B cell (primary cell): ENCODE data around the gene SMOC1. TPM values are rescaled to one million over a fixed set of nuclear protein-coding genes. Genes with fewer than 3 reads are reported as not detected.

Experiments used
- ATAC-seq: fragments of 200-7000 bp; cut with Tn5 transposase; one replicate; pipeline ENCODE4 v1.10.0; 2021; ENCODE audit warnings: low read depth, mild to moderate bottlenecking, moderate number of reproducible peaks, moderate library complexity
- CTCF ChIA-PET: fragments of 350-600 bp; sonication (Branson Sonifier 250); formaldehyde crosslinking; loops from one replicate; lab custom pipeline; 2021; ENCODE audit warnings: antibody characterized with exemption, inconsistent platforms; lab: Charles Lee
- POLR2A ChIA-PET: fragments of 350-600 bp; sonication (Branson Sonifier 250); formaldehyde crosslinking; loops from one replicate; lab custom pipeline; 2021; ENCODE audit warnings: antibody characterized with exemption; lab: Charles Lee
- DNase-seq: peaks from one replicate; pipeline ENCODE4 v3.0.0; 2013
- H2AFZ ChIP-seq: 2 replicates; pipeline ENCODE4 v1.6.1; 2012; ENCODE audit warnings: mild to moderate bottlenecking, low read depth, low read length; ENCODE audit not compliant: insufficient read depth, poor library complexity, severe bottlenecking
- H3K27ac ChIP-seq, 2 donors: 1 replicate in 1 of 2; 2 replicates in 1 of 2; pipeline ENCODE4 v1.5.1; 2012 to 2013; ENCODE audit warnings: low read length in 2 of 2, mild to moderate bottlenecking in 2 of 2, moderate library complexity in 1 of 2
- H3K27me3 ChIP-seq, 4 experiments: fragments of 200-600 bp in 1 of 4; sonication (generic) in 1 of 4; replicated peaks in 1 of 4; 1 replicate in 2 of 4; 2 replicates in 2 of 4; pipeline versions ENCODE4 v1.6.1 to v1.7.0; 2013 to 2016; ENCODE audit warnings: low read length in 3 of 4, mild to moderate bottlenecking in 2 of 4, mixed read lengths in 1 of 4, moderate library complexity in 1 of 4; ENCODE audit not compliant: insufficient read depth in 4 of 4, control insufficient read depth in 3 of 4; ENCODE audit errors: control extremely low read depth in 1 of 4
- H3K36me3 ChIP-seq, 2 experiments: replicated peaks in 1 of 2; 1 replicate in 1 of 2; 2 replicates in 1 of 2; pipeline versions ENCODE4 v1.6.1 to v1.7.1; 2013; ENCODE audit warnings: low read length in 1 of 2; ENCODE audit not compliant: insufficient read depth in 2 of 2, control insufficient read depth in 1 of 2; ENCODE audit errors: control extremely low read depth in 1 of 2, extremely low read depth in 1 of 2
- H3K4me1 ChIP-seq, 2 donors: fragments of 200-600 bp in 1 of 2; sonication (generic) in 1 of 2; 1 replicate in 1 of 2; 2 replicates in 1 of 2; pipeline versions ENCODE4 v1.5.1 to v1.6.1; 2013 to 2017; ENCODE audit warnings: low read length in 2 of 2; ENCODE audit not compliant: control insufficient read depth in 2 of 2, insufficient read depth in 2 of 2
- H3K4me2 ChIP-seq: replicated peaks from 2 replicates; pipeline ENCODE3; 2012; ENCODE audit warnings: mild to moderate bottlenecking, low read depth, low read length; ENCODE audit not compliant: poor library complexity, severe bottlenecking
- H3K4me3 ChIP-seq, 5 experiments: fragments of 200-600 bp in 1 of 5; sonication (generic) in 1 of 5; 1 replicate in 3 of 5; 2 replicates in 2 of 5; pipeline versions ENCODE4 v1.5.1 to v1.7.0; 2011 to 2016; ENCODE audit warnings: low read length in 4 of 5, mild to moderate bottlenecking in 4 of 5, low read depth in 2 of 5, control low read depth in 1 of 5, moderate library complexity in 1 of 5; ENCODE audit not compliant: insufficient read depth in 1 of 5; ENCODE audit errors: control extremely low read depth in 1 of 5, extremely low read depth in 1 of 5
- H3K79me2 ChIP-seq: fragments of 200-600 bp; sonication (generic); one replicate; pipeline ENCODE4 v1.6.0; 2016; ENCODE audit warnings: low read length; ENCODE audit not compliant: control insufficient read depth, insufficient read depth
- H3K9ac ChIP-seq: fragments of 200-600 bp; sonication (generic); 2 replicates; pipeline ENCODE4 v1.6.1; 2017; ENCODE audit warnings: mild to moderate bottlenecking, low read length, moderate library complexity
- H3K9me3 ChIP-seq, 3 donors: one replicate each; pipeline versions ENCODE4 v1.6.1 to v1.7.1; 2013; ENCODE audit warnings: low read length in 2 of 3; ENCODE audit not compliant: control insufficient read depth in 2 of 3, insufficient read depth in 1 of 3; ENCODE audit errors: control extremely low read depth in 1 of 3
- H4K20me1 ChIP-seq: 2 replicates; pipeline ENCODE4 v1.6.0; 2012; ENCODE audit warnings: mild to moderate bottlenecking, low read length; ENCODE audit not compliant: insufficient read depth, control insufficient read depth, poor library complexity, severe bottlenecking
- H3K27ac Mint-ChIP-seq: one replicate; pipeline ENCODE4 v1.8.0; 2021; ENCODE audit warnings: mixed read lengths
- H3K27me3 Mint-ChIP-seq: one replicate; pipeline ENCODE4 v1.8.0; 2021; ENCODE audit warnings: mixed read lengths
- H3K4me1 Mint-ChIP-seq: one replicate; pipeline ENCODE4 v1.8.0; 2021; ENCODE audit warnings: mixed read lengths
- H3K4me3 Mint-ChIP-seq: one replicate; pipeline ENCODE4 v1.8.0; 2021; ENCODE audit warnings: mixed read lengths
- H3K9me3 Mint-ChIP-seq: one replicate; pipeline ENCODE4 v1.8.0; 2022; ENCODE audit warnings: mixed read lengths; ENCODE audit not compliant: insufficient read depth
- CTCF ChIP-seq: fragments of 200-600 bp; IDR thresholded peaks from one replicate; pipeline ENCODE4 v1.8.0; 2022; ENCODE audit warnings: antibody characterized with exemption, mild to moderate bottlenecking
- EZH2 ChIP-seq: IDR thresholded peaks from 2 replicates; pipeline ENCODE4 v1.6.1; 2012; ENCODE audit warnings: borderline replicate concordance, low read depth, mild to moderate bottlenecking, moderate library complexity, low read length; ENCODE audit not compliant: insufficient read depth, poor library complexity, severe bottlenecking
- WGBS: methylation state at CpG from one replicate; pipeline ENCODE4 v1.1.5; 2013; ENCODE audit warnings: missing lambda C conversion rate; ENCODE audit not compliant: insufficient coverage; 5-methylcytosine and 5-hydroxymethylcytosine counted together
- intact Hi-C: fragments of 100-400 bp; cut with micrococcal nuclease; formaldehyde crosslinking; loops from one replicate; pipeline ENCODE4 v1.10.0; 2022
- polyA plus RNA-seq: library from polyadenylated mRNA; depleted of rRNA; stranded (reverse); fragments of >200 nt; gene quantifications from 2 replicates; pipeline ENCODE4 v1.2.3, GENCODE V29; 2012
- total RNA-seq, 2 donors: library from RNA; stranded (reverse); fragments of 120-200 nt in 1 of 2; gene quantifications; 1 replicate in 1 of 2; 2 replicates in 1 of 2; pipeline versions ENCODE4 v1.2.3 to v1.2.4, GENCODE V29; 2013 to 2022

SMOC1 gene
- total and polyA plus RNA-seq, 2 donors (not counting 1 experiment from before 2014, with no cell fraction given): 0.04 to 0.84 TPM

- Mint-ChIP-seq H3K27ac (no peak overlapping the region), H3K9me3 (peaks cover 5% of the 10 kb centered on the region), H3K27me3 (peaks cover 68% of the 10 kb centered on the region), H3K4me1 (peaks cover 2% of the 10 kb centered on the region), H3K4me3 (no peak overlapping the region)
- Histone ChIP-seq H3K36me3 (no peaks in the 10 kb centered on the region), H3K79me2 (no peaks in the 10 kb centered on the region), H3K9me3 (peaks cover 0 to 4% (median 0%) of the 10 kb centered on the region in 3 donors), H3K27ac (no peak overlapping the region), H3K4me3 (no peak overlapping the region), H4K20me1 (no peaks in the 10 kb centered on the region), H3K27me3 (peaks cover 0 to 17% (median 8%) of the 10 kb centered on the region in 4 experiments), H2AFZ (no peak overlapping the region), H3K4me1 (peaks cover 0 to 4% of the 10 kb centered on the region in 2 donors), H3K4me2 (no peak overlapping the region), H3K9ac (no peak overlapping the region)
- WGBS: 59% methylated on average over 2 of the region's 3 CpGs
- TF ChIP-seq EZH2: no peak
- no peak for TF ChIP-seq CTCF
- DNase-seq (no peak), ATAC-seq (no peak)
- intact Hi-C loops: no loop called here
- POLR2A ChIA-PET: no interaction called here
- CTCF ChIA-PET: no interaction called here
These were observed 2.3 kb upstream of the SMOC1 start for GRCh38 chr14:69876848-69877306.

DNA sequence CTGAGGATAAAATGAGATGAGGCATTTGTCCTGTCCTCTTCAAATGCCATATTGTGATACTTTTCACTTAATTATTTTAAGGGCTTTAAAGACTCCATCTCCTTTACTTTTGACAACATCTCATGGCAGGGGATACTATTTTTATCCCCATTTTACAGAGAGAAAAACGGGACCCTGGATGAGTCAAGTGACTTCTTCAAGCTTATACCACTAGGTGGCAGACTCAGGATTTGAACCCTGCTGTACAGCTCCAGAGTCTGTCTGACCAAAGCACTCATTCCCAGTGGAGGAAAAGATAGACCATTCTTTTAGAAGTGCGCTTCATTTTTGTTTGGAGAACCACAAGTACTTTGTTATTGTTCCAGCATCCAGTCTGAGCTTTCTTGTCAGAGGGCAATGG, 1.7 kb upstream of the SMOC1 start:
- DNase-seq: no peak
- Histone ChIP-seq H3K36me3 (no peaks in the 10 kb centered on the region), H3K9ac (no peak overlapping the region), H3K27ac (no peak overlapping the region), H4K20me1 (no peaks in the 10 kb centered on the region), H3K9me3 (peaks cover 0 to 4% (median 0%) of the 10 kb centered on the region in 3 donors), H3K4me3 (no peak overlapping the region), H3K79me2 (no peaks in the 10 kb centered on the region), H3K4me1 (peaks cover 0 to 4% of the 10 kb centered on the region in 2 donors), H3K4me2 (no peak overlapping the region), H3K27me3 (peaks cover 0 to 17% (median 9%) of the 10 kb centered on the region in 4 experiments), H2AFZ (no peak overlapping the region)
- CTCF ChIA-PET: no interaction called here
- ATAC-seq: no peak
- POLR2A ChIA-PET: no interaction called here
- peaks cover 5% of the 10 kb centered on the region for H3K9me3 Mint-ChIP-seq
- peaks cover 2% of the 10 kb centered on the region for H3K4me1 Mint-ChIP-seq
- H3K27ac Mint-ChIP-seq: no peak overlapping the region
- H3K27me3 Mint-ChIP-seq: peaks cover 69% of the 10 kb centered on the region
- intact Hi-C loops: no loop called here
- H3K4me3 Mint-ChIP-seq: no peak overlapping the region
- 44% methylated on average over 1 of the region's 2 CpGs for WGBS
- TF ChIP-seq EZH2 (no peak), CTCF (no peak)
